Measurements from ENCODE around the gene OR2L13.
"Not testable (repeated sequence)": the region's sequence is repeated elsewhere in the genome, so short reads cannot be mapped to it uniquely, and the experiment has no call there.

OR2L13 gene, protein sequence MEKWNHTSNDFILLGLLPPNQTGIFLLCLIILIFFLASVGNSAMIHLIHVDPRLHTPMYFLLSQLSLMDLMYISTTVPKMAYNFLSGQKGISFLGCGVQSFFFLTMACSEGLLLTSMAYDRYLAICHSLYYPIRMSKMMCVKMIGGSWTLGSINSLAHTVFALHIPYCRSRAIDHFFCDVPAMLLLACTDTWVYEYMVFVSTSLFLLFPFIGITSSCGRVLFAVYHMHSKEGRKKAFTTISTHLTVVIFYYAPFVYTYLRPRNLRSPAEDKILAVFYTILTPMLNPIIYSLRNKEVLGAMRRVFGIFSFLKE

DNA sequence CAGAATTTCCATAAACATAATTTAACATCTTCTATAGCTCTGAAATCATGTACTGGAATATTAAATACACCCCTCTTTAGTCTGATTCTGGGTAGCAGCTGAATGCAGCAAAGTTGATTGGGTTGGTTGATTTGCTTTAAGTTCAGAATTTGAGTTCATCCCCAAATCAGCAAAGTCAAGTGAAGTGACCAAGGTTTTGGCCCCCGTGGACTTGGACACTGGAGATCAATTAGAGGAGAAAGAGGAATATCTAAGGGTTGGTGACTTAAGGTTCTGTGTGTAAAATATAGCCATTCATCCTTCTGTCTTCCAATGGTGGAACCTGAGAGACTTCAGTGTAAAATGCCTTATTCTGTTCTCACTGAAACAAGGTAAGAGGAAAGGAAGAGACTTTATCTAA lies at the start of gene OR2L13:
OR2L13 (plus strand) TSS at position 301 of the 400 bp plus-strand sequence. CDS start 4,192 bp downstream, outside the sequence.
- Histone ChIP-seq H3K27ac (no peak within 1 kb of the TSS), H3K4me3 (no peak within 1 kb of the TSS)

DNA sequence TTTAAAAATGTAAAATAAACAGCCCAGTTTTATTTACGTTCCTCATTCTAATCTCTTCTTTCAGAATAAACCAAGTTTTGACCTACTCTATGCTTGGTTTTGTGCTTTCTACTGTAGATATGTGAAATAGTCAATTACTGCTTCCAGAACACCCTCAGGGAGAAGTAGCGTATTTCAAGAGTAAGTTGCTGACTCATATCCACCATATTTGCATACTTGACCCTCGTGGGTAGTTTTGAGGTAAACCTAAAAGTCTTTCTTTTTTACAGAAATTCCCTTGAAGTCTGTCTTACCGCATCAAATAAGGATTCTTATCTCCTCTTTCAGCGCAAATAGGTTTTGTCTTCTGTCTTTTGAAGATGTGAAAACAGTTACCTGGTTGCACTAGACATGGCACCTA lies 49.8 kb upstream of the OR2L13 start:
- no peak overlapping the region for H3K27ac ChIP-seq

DNA sequence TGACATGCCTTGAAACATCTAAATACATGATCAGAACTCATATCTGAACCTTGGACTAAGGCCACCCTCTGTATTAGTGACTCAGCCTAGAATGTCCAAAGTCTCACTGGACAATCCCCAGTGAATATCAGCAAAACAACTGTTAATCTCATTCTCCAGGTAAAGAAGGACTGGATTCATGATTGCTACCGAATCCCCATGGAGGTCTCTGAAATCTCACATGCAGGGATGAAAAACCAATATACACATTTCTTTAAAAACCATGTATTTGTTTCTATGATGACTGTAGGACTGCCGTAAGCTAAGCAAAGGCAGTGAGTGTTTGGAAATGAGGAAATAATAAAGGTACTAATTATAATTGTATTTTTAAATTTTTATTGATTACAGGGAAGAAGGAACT lies 48.4 kb upstream of the OR2L13 start, which contains the start of gene OR2L3:
OR2L3 (plus strand) TSS at position 301 of the 400 bp plus-strand sequence. CDS start 13,846 bp downstream, outside the sequence.
- Histone ChIP-seq H3K4me3 (no peak within 1 kb of the TSS), H3K27ac (no peak within 1 kb of the TSS)

More for the DNA sequence above, 49.8 kb upstream of the OR2L13 start:
- no peak overlapping the region for H3K4me3 ChIP-seq

DNA sequence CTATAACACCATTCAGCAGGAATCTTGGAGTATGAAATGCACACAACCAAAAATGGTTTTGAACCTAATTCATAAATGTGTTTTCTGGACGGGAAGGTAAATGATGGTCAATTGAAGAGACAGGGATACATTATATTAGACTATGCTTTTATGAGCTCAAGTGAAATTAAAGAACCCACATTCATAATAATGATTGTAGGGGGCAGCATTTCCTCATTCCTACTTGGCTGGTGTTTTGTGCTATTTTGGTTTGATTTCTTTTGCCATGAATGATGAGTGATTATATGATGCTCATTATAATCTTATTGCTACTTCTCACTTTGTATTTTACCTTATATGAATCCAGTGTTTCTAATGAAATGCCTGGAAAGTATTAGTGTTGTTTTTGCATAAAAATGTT lies 48.0 kb upstream of the OR2L13 start:
- H3K27ac ChIP-seq = no peak overlapping the region
- no peak overlapping the region for H3K4me3 ChIP-seq

GRCh38 chr1:248054671-248055070 lies 40.3 kb upstream of the OR2L13 start:
- H3K4me3 ChIP-seq = no peak overlapping the region
- H3K27ac ChIP-seq = no peak overlapping the region

- no peak overlapping the region for H3K4me3 ChIP-seq
Observed at GRCh38 chr1:248055261-248055660, 39.7 kb upstream of the OR2L13 start.

DNA sequence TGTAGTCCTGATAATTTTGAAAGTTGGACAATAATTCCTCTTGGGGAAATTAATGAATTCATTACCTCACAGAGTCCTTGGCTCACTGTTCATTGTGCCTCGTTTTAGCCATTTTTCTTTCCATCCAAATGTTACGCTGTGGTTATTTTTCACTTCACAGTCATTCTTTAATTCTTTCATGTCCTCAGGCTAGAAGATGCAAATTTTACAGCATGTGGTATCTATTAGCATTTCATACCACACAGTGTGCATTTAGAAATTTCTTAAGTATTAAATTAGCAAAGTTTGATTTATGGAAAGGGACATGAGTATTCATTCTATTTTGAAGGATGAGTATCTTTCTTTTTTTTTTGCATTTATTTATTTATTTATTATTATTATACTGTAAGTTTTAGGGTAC lies 29.9 kb upstream of the OR2L13 start:
- Histone ChIP-seq H3K4me3 (no peak overlapping the region), H3K27ac (no peak overlapping the region)

More at GRCh38 chr1:248055261-248055660, 39.7 kb upstream of the OR2L13 start:
- no peak overlapping the region for H3K27ac ChIP-seq

GRCh38 chr1:248065604-248066003 lies 29.4 kb upstream of the OR2L13 start:
- no peak overlapping the region for H3K27ac ChIP-seq
- H3K4me3 ChIP-seq = no peak overlapping the region

DNA sequence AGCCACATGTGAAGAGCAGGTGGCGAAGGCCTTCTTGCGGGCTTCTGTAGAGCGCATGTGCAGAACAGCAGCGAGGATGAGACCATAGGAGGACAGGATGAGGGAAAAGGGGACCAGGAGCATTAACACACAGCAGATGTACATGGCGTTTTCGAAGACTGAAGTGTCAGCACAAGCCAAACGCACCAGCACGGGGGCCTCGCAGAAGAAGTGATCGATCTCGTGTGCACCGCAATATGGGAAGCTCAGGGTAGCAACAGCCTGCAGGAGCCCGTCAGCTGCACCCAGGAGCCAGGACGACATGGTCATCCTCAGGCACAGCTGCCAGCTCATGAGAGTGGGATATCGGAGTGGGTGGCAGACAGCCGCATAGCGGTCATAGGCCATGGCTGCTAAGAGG lies 11.1 kb upstream of the OR2L13 start:
- H3K4me3 ChIP-seq = not testable (repeated sequence)

GRCh38 chr1:248098529-248098928 lies 3.5 kb downstream of the OR2L13 start:
- H3K4me3 ChIP-seq = no peak overlapping the region
- H3K27ac ChIP-seq = no peak overlapping the region

More for the DNA sequence above, 11.1 kb upstream of the OR2L13 start:
- not testable (repeated sequence) for H3K27ac ChIP-seq

- Histone ChIP-seq H3K27ac (no peak overlapping the region), H3K4me3 (no peak overlapping the region)
Observed at GRCh38 chr1:248102847-248103246, 7.9 kb downstream of the OR2L13 start.

DNA sequence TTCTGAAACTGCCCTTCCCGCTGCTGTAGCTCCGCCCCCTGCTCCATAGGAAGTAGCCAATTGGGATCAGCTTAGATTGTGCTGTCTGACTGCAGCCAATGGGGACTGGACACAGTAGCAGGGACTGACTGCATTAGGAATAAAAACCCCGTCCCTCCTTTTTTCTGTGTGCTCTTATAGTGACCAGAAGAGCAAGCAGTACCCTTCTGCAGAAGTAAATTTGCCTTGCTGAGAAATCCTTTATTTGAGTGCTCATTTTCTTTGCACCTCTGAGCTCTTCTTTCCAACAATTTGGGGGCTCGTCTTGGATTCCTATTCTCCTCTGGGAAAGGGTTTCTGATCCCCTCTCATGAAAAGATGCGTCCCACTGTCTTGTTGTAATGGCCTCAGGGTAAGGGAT lies 16.2 kb downstream of the OR2L13 start:
- Histone ChIP-seq H3K4me3 (no peak overlapping the region), H3K27ac (no peak overlapping the region)

DNA sequence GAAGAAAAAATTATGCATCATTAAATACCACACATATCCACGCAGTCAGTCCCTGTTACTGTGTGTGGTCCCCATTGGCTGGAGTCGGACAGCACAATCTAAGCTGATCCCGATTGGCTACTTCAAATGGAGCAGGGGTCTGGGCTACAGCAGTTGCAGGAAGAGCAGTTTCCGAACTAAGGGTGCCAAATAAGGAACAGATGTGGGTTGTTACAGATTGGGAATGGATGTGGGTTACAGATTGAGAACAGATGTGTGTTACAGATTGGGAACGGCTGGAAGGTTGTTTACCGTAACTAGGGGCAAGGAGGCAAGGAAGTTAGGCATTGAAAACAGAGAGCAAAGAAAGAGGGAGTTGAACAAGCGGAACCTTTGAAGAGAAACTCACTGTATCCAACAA lies 19.9 kb downstream of the OR2L13 start:
- Histone ChIP-seq H3K4me3 (no peak overlapping the region), H3K27ac (no peak overlapping the region)

DNA sequence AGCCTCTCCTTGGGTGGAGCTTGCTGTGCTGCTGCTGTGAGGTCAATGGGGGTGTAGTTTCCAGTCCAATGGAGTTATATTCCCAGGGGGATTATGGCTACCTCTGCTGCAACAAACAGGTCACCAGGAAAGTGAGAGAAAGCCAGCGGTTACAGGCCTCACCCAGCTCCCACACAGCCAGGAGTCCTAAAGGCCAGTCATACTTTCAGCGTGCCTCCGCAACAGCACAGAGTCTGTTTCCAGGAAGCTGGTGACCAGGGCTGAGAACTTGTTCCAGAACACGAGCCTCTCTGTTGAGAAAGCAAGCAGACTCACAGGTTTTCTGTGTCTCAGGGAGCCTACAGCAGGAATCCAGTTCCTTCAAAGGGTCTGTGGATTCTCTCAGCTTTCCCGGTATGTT lies 32.7 kb downstream of the OR2L13 start:
- H3K4me3 ChIP-seq = no peak overlapping the region
- H3K27ac ChIP-seq = no peak overlapping the region

DNA sequence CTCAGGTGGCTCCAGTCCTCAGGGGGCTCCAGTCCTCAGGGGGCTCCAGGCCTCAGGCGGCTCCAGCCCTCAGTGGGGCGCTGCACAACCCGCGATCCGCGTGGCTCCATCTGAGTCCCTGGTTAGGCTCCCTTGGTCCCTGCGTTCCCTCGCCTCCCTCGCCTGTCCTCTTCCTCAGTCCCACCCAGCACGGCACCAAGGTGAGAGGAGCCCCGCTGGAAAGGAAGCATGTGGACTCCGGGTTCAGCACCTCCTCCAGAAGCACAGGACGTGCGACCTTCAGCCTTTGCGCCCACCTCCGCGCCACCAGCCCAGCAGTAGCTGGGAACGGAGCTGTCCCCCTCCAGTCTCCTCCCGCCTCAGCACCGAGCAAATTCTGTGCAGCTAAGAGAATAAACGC lies 41.8 kb downstream of the OR2L13 start:
- Histone ChIP-seq H3K4me3 (no peak overlapping the region), H3K27ac (no peak overlapping the region)

DNA sequence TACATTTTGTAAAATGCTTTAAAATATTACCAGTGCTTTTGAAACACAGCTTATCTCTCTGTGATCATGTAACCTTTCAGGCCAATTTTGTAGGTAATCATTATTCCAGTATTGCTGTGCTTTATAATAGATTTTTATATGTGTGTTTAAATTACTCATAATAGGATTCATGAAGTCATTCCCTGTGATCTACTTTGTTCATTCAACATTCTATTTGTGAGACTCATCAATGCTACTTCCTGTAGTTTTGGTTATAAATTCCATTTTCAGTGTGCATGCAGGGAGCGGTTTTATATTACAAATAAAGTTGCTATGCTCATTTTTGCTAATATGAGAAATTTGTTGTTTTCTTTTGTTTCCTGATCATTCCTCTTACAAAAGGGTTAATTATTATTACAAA lies 45.9 kb downstream of the OR2L13 start:
- H3K27ac ChIP-seq = no peak overlapping the region
- H3K4me3 ChIP-seq = no peak overlapping the region

- no peak overlapping the region for H3K27ac ChIP-seq
- H3K4me3 ChIP-seq = no peak overlapping the region
Observed at GRCh38 chr1:248143311-248143710, 48.3 kb downstream of the OR2L13 start.

DNA sequence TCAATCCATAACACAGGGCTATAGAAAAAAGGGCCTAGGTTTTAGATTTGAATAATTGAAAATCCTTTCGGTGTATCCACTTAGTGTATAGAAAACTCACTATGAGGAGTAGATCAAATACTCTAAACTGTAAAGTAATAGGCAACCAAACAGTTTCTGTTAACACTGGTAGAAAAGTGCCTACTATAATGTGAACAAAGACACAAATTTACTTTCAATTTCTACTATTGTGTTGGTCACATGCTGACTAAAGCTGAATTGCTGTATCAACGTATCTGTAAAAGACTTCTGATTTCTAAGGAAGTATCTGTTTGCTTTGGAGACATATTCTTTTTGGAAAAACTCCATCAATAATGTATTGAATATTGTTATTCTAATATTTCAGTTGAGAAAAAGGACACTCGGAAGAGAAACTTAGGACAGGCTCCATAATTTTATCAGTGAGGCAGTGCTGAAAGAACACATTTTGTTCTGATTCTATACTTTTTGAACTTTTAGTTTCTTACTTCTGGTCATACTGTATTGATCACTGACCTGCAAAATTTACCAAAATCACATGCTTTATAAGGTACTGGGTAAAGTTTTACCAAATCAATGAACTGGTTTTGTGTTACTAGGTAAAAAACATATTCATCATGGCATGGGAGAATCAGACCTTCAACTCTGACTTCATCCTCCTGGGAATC lies 49.7 kb downstream of the OR2L13 start, which contains the start of gene OR2M5:
OR2M5 (plus strand) TSS at position 636 of the 686 bp plus-strand sequence; CDS start at position 636, 0 bp downstream.
- no peak within 1 kb of the TSS for H3K27ac ChIP-seq
- H3K4me3 ChIP-seq = no peak within 1 kb of the TSS

Measured in skin epidermis (tissue), 12 donors.